SK-N-MC (cell line): ENCODE data around the gene ZDHHC11B.

Source experiments
- EZH2 ChIP-seq: fragments of 200-600 bp; sonication (generic); IDR thresholded peaks from one replicate; pipeline ENCODE4 v1.6.1; 2017; ENCODE audit warnings: antibody characterized with exemption
- FOXP2 ChIP-seq: optimal IDR thresholded peaks from 2 replicates; pipeline ENCODE3; 2011; ENCODE audit warnings: mild to moderate bottlenecking, moderate library complexity; ENCODE audit not compliant: insufficient read depth; ENCODE audit errors: extremely low read length, control extremely low read depth
- POLR2AphosphoS5 ChIP-seq: IDR thresholded peaks from 2 replicates; pipeline ENCODE4 v1.6.1; 2012; ENCODE audit warnings: mild to moderate bottlenecking, low read depth, low read length, borderline replicate concordance

- TF ChIP-seq EZH2 (no peak), POLR2AphosphoS5 (no peak), FOXP2 (no peak)
These were observed 7.4 kb downstream of the ZDHHC11B start for GRCh38 chr5:776862-777711.
